Measurements from ENCODE around the gene MPPED2.

The MPPED2 gene

DNA sequence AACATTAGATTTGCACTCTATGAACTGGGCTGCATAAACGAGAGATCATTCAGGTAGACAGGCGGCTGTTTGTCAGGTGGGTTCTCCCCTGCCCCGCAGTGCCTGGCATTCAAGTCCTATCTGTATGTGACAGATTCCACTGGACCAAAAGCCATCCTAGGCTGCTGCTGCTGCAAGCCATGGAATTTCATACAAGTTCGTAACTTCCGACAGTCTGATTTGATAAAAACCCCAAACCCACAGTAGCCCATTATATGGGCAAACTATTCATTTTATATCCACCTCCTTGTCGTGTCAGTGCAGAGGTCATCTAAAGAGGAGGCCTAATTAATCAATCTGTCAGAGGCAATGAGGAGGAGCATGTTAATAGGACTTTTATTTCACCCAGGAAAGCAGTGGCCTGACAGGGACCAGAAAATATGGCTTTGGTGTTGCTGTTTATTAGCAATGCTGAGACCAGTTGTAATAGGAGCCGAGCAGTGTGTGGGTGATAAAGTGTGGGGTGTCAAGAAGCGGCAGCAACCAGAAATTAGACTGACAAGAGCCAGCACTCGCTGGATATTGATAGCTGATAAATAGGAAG, 139.0 kb downstream of the MPPED2 start:
- DNase-seq = no peak

DNA sequence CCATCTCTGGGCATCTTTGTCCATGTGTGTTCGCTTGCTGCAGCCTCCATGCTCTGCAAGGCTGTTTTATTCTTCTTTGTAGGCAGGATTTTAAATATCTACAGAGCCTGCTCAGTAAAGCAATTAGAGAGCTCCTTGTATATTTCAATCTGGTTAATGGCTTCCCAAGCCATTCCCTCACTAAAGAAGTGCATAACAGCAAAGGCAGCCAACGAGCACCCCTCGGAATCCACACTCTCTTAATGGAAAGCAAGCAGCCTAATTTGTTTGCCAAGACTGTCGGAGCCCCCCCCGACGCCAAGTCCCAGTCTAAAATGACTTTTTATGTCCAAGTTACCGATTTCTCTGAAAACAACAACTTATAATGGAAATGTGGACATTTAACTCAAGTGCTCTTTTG, 139.6 kb downstream of the MPPED2 start:
- no peak for DNase-seq

DNA sequence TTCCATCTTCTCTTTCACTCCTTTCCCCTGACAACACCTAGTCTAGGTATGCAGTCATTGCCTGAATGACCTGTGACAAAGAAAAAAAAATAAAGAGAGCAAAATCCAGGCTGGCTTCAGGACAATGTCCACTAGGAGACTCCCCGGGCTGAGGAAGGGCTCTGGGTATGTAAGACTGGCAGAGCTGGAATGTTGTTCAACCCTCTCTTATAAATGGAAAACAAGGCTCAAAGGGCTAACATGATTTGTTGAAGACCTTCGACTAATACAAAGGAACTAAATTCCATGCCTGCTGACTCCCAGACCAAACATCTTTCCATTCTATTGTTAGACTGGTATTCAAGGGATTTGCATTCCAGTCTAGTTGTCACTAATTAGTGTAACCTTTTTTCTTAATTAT, 141.1 kb downstream of the MPPED2 start:
- no peak for DNase-seq

DNA sequence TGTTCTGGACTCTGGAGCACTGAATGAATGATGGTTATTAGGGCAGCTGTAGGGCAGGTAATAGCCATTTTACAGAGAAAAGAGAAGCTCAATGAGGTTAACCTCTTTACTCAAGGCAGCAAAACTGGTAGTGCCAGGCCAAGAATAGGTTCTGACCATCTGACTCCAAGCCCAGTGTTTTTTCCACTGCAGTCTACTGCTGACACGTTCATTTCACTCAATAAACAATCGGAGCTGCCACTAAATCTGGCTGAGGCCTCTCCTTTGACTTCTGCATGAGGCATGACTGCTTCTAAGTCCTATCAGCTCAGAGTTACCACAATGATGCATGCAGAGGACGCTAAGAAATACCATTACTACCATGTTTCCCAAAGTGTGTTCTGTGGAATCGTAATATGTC, 145.6 kb downstream of the MPPED2 start:
- DNase-seq = no peak

DNA sequence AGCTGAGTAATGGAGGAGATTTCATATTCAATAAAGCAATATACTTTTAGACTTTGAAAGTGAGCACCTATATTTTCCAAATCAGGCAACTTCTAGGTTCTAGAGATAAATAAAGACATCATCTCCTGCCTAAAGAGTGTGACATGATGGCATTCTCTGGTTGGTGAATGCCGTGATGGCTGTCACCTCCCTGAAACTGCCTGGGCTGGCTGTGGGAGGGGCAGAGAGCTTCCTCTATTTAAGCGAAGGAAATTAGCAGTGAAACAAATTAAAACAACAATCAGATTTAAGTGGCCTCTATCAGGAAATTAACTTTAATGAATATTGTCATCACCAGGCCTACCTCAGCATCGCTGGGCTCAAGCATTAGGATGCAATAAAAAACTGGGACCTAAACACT, 149.4 kb downstream of the MPPED2 start:
- DNase-seq = no peak

DNA sequence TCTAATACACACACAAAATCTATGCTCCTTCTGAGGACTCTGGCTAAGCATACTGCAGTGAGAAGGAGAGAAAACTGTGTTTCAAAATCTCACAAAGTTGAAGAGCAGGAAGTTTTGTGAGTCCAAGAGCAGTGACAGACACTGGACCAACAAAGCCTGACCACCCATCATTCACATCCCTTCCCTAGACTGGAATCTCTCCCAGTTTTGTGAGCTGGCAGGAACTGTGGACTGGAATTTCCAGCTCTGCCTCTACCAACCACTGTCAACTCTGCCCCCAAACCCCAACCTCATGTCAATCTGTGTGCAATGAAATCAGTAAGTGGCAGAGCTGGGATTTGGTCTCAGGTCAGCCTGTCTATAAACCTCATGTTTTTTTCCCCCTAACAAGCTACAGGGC, 150.7 kb downstream of the MPPED2 start:
- no peak for DNase-seq

DNA sequence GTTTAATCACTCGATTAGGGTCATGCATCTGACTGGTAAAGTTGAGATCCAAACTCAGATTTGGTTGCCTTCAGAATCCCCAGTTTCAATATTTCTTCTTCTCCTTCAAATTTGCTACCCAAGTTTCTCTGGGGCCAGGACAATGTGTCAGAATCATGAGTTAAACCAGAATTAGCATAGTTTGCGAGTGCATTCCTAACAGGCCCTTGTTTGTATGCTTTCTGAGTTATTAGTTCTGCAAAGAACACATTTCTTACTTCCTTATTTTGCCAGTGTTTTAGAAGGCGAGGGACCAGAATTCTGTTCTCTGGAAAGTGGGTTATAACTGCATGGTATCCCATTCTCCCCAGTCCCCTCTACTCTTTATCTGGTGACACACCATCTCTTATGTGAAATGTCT, 151.3 kb downstream of the MPPED2 start:
- no peak for DNase-seq

DNA sequence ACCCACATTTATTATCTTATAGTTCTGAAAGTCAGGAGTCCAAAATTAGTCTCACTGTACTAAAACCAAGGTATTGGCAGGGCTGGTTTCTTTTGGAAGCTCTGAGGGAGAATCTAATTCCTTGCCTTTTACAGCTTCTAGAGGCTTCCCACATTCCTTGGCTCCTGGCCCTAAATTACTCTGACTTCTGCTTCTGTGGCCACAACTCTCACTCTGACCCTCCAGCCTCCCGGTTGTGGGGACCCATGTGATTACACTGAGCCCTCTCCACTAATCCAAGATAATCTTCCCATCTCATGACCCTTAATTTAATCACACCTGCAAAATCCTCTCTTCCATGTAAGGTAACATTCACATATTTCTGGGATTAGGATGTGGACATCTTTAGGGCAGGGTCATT, 152.3 kb downstream of the MPPED2 start:
- DNase-seq = no peak

DNA sequence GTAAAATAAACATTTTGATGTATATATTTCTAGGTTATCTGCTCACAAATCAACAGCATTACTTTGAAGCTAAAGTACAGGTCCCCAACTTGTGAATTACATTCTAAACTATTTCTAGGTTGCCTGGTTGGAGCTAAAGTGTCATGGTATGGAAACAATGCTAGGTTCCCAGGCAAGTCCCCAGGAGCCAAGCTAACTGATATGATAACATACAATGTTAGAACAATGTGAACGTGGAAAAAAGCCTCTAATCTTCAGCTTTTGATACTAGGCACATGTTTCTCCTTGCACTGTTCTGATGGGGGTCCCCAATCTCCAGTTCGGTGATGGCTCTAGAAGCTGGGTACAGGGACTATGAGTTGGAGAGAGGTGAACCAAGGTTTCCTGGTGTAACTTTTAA, 153.4 kb downstream of the MPPED2 start:
- no peak for DNase-seq

DNA sequence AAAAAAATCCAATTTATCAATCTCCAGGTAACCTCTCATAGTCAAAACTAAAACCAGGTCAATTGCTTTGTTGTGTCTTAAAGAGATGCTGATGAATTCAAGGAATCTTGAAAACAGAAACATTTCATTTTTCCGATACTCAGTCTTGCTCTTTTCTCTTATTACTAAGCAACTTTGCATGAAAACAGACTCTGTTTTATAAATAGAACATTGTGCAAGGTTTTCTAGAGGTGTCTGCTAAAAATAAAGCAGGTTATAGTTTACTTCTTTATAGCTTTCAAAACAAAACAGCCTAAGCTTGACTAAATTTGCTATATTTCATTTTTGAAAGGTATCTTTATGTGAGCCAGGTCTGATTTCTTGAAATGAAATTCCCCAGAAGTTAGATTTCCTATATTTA, 154.0 kb downstream of the MPPED2 start:
- no peak for DNase-seq

DNA sequence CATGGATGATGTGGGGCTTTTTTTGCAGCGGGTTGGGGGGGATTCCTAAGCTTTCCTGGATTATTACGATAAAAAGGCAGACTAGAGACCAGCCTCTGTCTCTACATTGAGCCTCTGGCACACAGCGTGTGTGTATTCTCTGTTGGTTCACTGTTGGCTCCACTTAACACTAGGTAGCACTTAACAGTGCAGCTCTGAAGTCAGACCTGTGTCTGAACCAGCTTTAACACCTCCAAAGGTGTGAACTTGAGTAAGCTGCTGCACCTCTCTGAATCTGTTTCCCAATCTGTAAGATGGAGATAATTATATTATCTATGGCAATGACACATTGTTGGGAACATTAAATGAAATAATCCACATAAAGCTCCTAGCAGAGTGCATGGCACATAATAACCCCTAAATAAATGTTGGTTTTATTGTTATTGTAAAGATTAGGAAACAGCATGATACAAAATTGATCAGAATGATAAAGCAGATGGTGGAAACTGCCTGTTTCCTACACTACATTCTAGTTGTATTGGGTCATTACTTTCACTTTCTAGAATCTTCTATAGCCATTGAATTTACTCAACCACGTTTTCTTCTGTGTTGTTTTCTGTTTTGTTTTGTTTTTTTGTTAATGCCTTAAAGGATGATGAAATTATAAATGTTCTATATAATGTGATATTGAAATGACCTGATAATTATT, 154.9 kb downstream of the MPPED2 start:
- no peak for DNase-seq

DNA sequence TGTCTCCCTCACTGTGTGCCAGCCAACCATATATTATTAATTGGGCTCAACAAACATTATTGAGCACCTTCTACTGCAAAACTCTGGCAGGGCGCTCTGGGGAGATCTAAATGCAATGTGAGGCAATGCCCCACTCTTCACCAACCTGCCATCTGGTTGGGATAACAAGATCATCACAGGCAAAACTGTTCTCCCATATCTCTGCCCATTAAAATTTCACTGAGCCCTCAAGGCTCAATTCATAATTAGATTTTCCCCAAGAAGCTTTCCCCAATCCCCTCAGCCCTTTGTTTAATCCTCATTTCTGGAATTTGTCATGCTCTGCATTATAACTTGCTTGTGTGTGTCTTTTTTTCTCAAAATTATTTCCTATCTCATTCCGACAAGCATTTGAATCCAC, 156.6 kb downstream of the MPPED2 start:
- DNase-seq = no peak

DNA sequence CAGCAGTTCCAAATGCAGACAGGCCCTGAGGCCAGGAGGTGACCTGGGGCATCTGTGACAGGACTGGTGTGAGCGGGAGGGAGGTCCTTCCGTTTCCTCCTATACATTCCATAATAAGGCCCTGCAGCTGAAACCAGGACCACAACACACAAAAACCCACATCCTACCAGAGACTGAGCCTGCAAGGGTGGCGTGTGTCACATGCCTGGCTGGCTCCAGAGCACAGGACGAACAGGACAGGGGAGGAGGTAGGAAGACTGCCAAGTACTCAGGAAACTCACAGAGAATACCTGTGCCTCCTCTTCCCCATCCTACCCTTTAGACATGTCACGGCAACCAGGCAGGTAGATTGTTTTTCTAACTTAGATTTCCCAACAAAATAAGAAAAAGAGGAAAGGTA, 159.4 kb downstream of the MPPED2 start:
- no peak for DNase-seq

DNA sequence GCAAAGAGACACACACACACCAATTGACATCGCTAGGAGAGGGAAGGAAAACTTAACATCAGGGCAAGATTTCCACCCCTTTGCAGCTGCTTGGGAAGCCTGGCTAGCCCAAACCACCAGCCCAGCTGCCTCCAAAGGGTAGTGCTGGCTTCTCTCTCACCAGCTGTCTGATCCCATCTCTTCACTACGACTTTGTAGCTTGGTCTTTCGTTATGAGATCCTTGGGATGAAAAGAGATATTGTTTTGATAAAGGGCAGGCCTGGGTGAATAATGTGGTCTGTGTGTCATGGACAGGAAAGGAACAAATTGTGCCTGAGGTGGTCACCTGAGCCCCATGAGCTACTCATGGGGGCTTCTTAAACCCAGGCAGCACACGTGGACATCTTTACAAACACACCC, 161.3 kb downstream of the MPPED2 start:
- DNase-seq = no peak

DNA sequence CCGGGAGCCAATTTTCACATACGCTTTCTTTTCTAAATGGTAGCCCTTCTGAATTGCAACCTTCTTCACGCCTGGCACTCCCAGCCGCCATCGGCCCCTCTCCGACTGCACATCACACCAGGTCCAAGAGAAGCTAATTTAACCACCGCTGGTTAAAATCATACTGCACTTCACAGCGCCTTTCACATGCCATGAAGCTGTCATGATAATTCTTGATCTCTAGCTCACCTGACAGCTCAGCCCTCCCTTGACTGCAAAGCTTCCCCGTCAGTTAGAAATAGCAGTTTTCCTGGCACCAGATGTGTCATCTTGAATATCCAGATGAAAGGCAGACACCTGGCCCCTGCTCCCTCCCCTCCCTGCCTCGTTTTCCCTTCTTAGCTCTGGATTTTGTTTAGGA, 161.8 kb downstream of the MPPED2 start:
- DNase-seq = no peak

DNA sequence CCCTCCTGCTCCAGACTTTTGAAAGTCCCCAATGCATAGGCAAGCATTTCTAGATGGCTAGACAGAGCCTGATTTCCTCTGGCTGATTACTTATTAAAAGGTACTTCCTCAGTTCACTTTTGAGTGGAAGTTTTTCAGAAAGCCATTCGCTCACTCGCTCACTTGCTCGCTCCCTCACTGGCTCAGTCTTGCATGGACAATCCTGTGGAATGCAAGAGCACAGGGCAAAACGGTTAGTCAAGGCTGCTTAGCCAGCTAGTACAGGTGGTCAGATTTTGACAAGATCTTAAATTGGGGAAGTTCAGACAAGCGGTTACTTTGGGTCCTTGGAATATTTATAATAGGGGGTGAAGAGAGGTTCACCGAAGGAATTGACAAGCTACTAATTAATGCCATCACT, 162.3 kb downstream of the MPPED2 start:
- DNase-seq = no peak

DNA sequence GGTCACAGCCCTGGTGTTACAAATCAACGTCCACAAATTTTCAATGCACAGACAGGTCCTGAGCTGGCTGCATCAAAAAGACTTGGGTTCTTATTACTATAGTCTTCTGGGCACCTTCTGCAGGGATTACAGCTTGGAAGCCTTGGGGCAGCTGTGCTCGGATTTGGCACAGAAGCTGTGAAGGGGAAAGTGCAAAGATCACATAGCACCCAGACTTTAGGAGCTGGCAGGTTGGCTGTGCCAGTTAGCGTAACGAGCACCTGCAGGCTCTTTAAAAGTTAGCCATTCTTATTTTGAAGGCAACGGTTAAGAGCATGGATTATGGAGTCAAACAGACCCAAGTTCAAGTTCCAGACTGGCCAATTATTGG, 162.9 kb downstream of the MPPED2 start:
- DNase-seq = no peak

DNA sequence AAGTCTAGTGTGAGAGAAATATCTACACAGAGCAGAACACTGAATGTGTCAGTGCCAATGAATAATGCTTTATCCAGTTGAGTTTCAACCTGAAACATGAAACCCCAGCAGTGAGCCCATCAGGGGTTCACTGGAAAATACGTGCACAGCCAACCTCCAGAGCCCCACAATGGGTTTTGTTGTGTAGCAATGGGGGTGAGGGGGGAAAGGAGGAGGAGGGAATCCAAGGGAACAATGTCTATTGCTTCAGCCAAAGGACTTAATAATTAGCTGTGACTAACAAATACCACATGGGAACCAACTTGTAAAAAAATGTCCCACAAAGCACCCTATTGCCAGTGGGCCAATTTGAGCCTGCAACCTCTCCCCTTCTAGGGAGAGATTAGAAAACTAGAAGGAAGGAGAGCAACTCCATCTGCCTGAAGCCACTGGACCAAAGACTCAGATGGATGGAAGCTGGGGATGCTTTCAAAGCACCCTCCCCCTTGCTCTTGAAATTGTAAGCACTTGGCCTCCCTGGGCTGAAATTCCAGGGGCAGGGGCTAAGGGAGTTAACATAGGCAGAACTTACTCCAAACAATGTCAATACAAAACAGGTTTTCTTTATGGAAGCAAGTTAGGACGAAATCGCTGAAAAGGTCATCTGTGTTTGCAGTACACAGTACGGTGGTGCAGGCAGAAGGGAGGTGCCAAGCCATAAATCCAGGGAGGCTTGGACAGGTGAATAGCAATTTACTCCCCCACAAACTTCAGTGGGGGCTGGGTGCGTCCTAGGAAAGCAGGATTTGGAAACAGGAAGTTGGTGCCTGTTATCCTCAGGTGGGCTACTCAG, 163.5 kb downstream of the MPPED2 start:
- no peak for DNase-seq

DNA sequence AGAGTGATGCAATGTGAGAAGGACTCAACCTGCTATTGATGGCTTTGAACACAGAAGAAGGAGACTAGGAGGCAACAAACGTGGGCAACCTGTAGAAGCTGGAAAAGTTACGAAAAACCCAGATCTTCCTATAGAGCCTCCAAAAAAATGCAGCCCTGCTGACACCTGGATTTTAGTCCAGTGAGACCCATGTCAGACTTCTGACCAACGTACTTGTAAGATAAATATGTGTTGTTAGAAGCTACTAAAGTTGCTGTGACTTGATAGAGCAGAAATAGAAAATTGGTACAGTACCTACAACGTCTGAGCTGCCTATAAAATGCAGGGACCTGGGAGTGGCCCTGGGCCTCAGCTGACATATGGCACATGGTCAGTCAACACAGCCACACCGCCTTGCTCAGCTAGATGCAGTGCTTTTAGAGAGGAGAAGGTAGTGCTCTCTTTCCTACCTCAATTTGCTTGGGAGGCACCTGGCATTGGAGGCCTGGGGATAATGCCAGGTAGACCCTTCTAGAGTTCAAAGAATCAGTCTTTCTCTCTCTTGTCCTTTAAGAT, 165.8 kb downstream of the MPPED2 start:
- DNase-seq = no peak

DNA sequence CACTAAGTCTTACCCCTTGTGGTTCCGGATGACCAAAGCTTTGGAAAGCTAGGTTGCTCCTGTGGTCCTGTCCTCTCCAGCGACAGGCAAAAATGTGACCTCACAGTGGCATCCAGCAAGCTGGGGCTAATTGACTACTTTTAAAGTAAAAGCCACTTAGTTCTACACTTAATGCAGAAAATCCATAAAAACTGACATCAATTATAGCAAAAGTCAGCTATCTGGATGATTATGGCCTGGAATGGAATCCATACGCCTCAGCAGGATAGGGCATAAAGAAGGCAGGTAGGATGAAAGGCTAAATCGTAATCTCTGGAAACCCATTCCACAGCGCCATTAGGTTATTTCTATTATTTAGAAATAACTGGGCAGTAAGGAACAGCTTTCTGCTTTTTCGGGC, 171.3 kb downstream of the MPPED2 start:
- no peak for DNase-seq

DNA sequence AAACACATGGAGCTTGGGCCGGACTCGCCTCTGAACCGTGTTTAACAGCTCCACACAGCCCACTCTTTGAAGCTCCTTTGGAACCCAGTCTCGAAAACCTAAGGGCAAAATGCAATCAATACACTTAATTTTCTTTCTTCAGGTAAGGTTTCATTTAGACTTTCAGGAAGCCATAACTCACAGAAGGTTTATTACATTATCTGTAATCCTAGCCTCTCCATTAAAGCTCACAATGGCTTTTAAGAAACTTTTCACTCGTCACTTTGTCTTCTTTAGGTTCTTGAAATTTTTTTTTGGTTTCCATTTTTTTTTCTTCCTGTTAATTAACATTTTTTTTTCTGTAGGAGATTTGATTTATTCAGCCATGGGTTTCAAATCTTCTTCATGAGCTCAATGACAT, 171.9 kb downstream of the MPPED2 start:
- DNase-seq = no peak

DNA sequence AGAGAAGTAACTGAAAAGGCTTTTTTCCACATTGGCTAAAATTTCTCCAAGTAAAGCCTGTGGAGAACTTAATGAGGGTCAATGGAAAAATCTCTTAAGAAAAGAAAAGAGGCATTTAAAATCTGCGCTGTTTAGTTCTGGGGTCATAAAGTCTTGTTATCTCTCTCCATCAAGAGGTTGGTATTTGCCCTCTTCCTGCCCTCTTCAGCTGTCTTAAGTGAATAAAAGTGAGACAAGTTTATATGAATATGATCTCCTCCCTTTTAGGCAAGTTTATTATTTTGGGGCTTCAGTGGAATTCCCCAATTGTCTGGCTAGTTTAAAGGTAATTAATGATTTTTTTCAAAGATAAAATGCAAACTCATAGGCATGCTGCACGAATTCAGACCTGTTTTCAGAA, 173.6 kb downstream of the MPPED2 start:
- DNase-seq = no peak

DNA sequence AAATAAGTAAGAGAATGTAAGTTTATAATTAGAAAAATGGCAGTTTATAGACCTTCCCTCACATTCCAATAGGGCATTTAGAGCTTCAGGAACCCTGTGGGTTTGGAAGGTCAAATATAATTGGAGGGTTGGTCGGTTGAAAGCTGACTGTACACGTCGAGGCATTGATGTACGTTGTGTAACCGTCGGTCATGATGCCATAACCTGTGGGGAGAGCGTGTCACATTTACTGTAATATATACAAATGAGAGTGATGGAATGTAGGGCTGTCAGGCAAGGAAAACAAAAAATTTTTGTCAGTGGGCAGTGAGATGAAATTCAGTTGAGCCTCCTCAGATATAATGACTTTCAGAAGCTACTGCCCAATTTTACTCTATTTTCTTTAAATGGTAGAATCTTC, 174.8 kb downstream of the MPPED2 start:
- DNase-seq = no peak
